ENCODE data around the gene FNBP1.

Gene FNBP1

DNA sequence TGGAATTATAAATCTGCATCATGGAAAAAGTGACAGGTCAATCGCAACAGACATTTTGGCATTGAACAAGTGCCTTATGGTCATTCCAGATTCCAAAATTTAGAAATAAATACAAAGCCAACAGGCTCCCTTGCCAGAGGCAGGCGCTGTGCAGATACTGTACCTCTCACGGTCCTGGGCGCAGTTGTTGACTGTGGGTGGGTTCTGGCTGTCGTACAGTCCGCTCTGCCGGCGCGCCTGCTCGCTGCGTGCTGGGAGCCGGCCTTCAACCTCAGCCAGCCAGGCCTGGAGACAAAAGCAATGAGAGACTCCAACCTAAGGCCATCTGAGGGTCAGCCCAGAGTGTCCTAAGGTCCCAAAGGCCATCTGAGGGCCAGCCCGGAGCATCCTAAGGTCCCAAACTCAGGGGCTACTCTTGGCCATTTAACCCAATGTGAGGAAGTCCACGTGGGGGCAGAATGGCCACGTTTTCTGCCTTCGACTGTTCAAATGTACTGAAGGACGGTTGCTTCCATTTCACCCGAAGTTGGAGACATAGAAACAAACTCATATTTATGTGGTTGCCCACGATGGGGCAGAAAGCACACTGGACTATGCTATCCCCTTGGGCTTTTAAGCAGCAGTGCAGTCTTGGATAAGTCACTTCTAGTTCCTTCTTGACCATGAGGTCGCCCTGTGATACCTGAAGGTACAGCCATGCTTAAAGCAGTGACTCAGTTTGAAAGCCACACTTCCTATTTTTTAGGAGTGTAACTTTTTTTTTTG is 142.5 kb downstream of the FNBP1 start:
- DNase-seq (ENCODE audit: low spot score): no peak
- Histone ChIP-seq H2AK5ac (ENCODE audit: low read depth, low read length) (no peak overlapping the region), H3K14ac (ENCODE audit: low read length) (no peak overlapping the region), H3K18ac (ENCODE audit: low read length) (peak overlapping the region; percentile 53), H3K4ac (ENCODE audit: low read length) (no peak overlapping the region), H2BK120ac (ENCODE audit: low read depth, low read length) (no peak overlapping the region), H4K91ac (ENCODE audit: low read depth, low read length, poor library complexity) (no peak overlapping the region), H3K27me3 (ENCODE audit: control insufficient read depth in 3 of 3, insufficient read depth in 3 of 3, low read depth in 1 of 3, low read length in 3 of 3) (no peaks in the 10 kb centered on the region), H2BK15ac (ENCODE audit: low read length) (no peak overlapping the region), H3K9me3 (replicated peaks in 1 of 2; ENCODE audit: control insufficient read depth in 2 of 2, insufficient read depth in 1 of 2, low read depth in 1 of 2, low read length in 2 of 2) (no peaks in the 10 kb centered on the region), H2AFZ (ENCODE audit: low read length) (no peak overlapping the region), H2BK12ac (ENCODE audit: low read length) (no peak overlapping the region), H4K8ac (ENCODE audit: low read depth, low read length) (no peak overlapping the region), H3K9ac (ENCODE audit: low read depth, low read length, poor library complexity) (no peak overlapping the region), H2BK5ac (ENCODE audit: low read length) (no peak overlapping the region), H3K36me3 (replicated peaks in 1 of 2; ENCODE audit: control insufficient read depth in 2 of 2, insufficient read depth in 2 of 2, low read length in 2 of 2) (peaks cover 28 to 78% of the 10 kb centered on the region in 2 donors), H3K27ac (replicated peaks; ENCODE audit: low read length) (no peak overlapping the region), H3K4me2 (ENCODE audit: insufficient read depth, low read length, poor library complexity, severe bottlenecking) (no peak overlapping the region), H3K23ac (ENCODE audit: low read depth, low read length, poor library complexity) (no peak overlapping the region), H3K79me1 (ENCODE audit: low read depth, low read length) (no peaks in the 10 kb centered on the region), H3K4me3 (ENCODE audit: low read length in 2 of 2) (peak overlapping the region in 1 of 2 donors; percentile 20), H3K4me1 (ENCODE audit: control insufficient read depth in 2 of 2, insufficient read depth in 1 of 2, low read depth in 1 of 2, low read length in 2 of 2) (no peaks in the 10 kb centered on the region)
- WGBS, 2 donors (ENCODE audit: extremely low coverage in 2 of 2, insufficient read length in 2 of 2, insufficient replicate concordance in 1 of 2): no CpG with 5 or more reads among the region's 20 CpGs

DNA sequence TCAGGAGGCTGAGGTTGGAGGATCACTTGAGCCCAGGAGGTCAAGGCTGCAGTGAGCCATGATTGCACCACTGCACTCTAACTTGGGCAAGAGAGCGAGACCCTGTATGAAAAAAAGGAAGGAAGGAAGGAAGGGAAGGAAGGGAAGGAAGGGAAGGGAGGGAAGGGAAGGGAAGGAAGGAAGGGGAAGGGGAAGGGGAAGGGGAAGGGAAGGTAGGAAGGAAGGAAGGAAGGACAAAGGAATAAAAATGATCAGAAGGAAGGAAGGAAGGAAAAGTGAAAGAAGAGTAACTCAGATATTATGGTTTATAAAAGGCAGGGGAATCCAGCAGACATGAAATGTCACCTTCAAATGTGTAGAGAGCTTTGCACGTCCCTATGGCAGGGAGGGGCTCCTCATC is 143.4 kb downstream of the FNBP1 start:
- no peak overlapping the region for H2BK120ac ChIP-seq (ENCODE audit: low read depth, low read length)
- H3K27ac ChIP-seq (replicated peaks; ENCODE audit: low read length): no peak overlapping the region
- peaks cover 30 to 79% of the 10 kb centered on the region in 2 donors for H3K36me3 ChIP-seq (replicated peaks in 1 of 2; ENCODE audit: control insufficient read depth in 2 of 2, insufficient read depth in 2 of 2, low read length in 2 of 2)
- H4K8ac ChIP-seq (ENCODE audit: low read depth, low read length): no peak overlapping the region
- H3K4me2 ChIP-seq (ENCODE audit: insufficient read depth, low read length, poor library complexity, severe bottlenecking): no peak overlapping the region
- no peak for DNase-seq (ENCODE audit: low spot score)
- no peaks in the 10 kb centered on the region for H3K27me3 ChIP-seq (ENCODE audit: control insufficient read depth in 3 of 3, insufficient read depth in 3 of 3, low read depth in 1 of 3, low read length in 3 of 3)
- no peak overlapping the region for H4K91ac ChIP-seq (ENCODE audit: low read depth, low read length, poor library complexity)
- H2AFZ ChIP-seq (ENCODE audit: low read length): no peak overlapping the region
- H3K9me3 ChIP-seq (replicated peaks in 1 of 2; ENCODE audit: control insufficient read depth in 2 of 2, insufficient read depth in 1 of 2, low read depth in 1 of 2, low read length in 2 of 2): no peaks in the 10 kb centered on the region
- no peak overlapping the region for H3K23ac ChIP-seq (ENCODE audit: low read depth, low read length, poor library complexity)
- no CpG with 5 or more reads among the region's 2 CpGs for WGBS, 2 donors (ENCODE audit: extremely low coverage in 2 of 2, insufficient read length in 2 of 2, insufficient replicate concordance in 1 of 2)
- H3K14ac ChIP-seq (ENCODE audit: low read length): no peak overlapping the region
- H2BK15ac ChIP-seq (ENCODE audit: low read length): no peak overlapping the region
- no peak overlapping the region for H3K9ac ChIP-seq (ENCODE audit: low read depth, low read length, poor library complexity)
- no peak overlapping the region for H2BK5ac ChIP-seq (ENCODE audit: low read length)
- H2BK12ac ChIP-seq (ENCODE audit: low read length): no peak overlapping the region
- H3K4me1 ChIP-seq (ENCODE audit: control insufficient read depth in 2 of 2, insufficient read depth in 1 of 2, low read depth in 1 of 2, low read length in 2 of 2): no peaks in the 10 kb centered on the region
- H3K79me1 ChIP-seq (ENCODE audit: low read depth, low read length): no peaks in the 10 kb centered on the region
- H3K18ac ChIP-seq (ENCODE audit: low read length): no peak overlapping the region
- H3K4ac ChIP-seq (ENCODE audit: low read length): no peak overlapping the region
- no peak overlapping the region for H2AK5ac ChIP-seq (ENCODE audit: low read depth, low read length)
- H3K4me3 ChIP-seq (ENCODE audit: low read length in 2 of 2): no peak overlapping the region

DNA sequence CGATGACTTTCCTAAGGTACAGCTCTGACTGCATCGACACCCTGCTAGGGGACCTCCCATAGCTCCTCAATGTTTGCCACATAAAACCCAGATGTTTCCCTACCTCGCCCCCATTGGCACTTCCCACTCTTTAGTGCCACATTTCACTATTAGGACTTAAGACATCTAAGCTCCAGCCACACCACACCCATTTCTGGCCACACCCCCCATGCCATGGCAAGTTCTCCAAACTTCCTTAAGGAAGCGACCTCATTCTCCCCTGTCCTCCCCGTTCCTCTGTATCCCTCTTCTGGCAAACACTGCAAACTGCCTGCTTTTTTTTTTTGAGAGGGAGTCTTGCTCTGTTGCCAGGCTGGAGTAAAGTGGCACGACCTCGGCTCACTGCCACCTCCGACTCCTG is 144.8 kb downstream of the FNBP1 start:
- WGBS, 2 donors (ENCODE audit: extremely low coverage in 2 of 2, insufficient read length in 2 of 2, insufficient replicate concordance in 1 of 2): no CpG with 5 or more reads among the region's 8 CpGs
- no peak overlapping the region for H4K8ac ChIP-seq (ENCODE audit: low read depth, low read length)
- no peak overlapping the region for H2BK5ac ChIP-seq (ENCODE audit: low read length)

DNA sequence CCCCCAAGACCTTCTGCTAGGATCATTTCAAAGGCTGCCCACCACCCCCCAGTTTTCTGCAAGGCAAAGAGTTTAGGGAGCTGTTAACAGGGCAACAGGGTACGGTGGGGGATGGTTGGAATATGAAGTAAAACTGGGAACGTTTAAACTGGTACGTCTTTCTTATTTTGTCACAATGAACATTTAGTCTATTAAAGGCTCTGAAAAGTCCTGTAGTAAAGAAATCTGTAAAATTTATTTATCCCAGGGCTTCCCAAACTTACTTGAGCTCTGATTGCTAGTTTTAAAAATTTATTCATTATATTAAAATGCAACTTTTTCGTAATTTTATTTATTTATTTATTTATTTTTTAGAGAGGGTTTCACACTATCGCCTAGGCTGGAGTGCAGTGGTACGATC is 145.7 kb downstream of the FNBP1 start:
- no peak overlapping the region for H2BK15ac ChIP-seq (ENCODE audit: low read length)
- no peak overlapping the region for H2BK120ac ChIP-seq (ENCODE audit: low read depth, low read length)
- no peaks in the 10 kb centered on the region for H3K9me3 ChIP-seq (replicated peaks in 1 of 2; ENCODE audit: control insufficient read depth in 2 of 2, insufficient read depth in 1 of 2, low read depth in 1 of 2, low read length in 2 of 2)
- H3K9ac ChIP-seq (ENCODE audit: low read depth, low read length, poor library complexity): no peak overlapping the region
- H3K27ac ChIP-seq (replicated peaks; ENCODE audit: low read length): no peak overlapping the region
- no peak overlapping the region for H2BK12ac ChIP-seq (ENCODE audit: low read length)
- no peaks in the 10 kb centered on the region for H3K4me1 ChIP-seq (ENCODE audit: control insufficient read depth in 2 of 2, insufficient read depth in 1 of 2, low read depth in 1 of 2, low read length in 2 of 2)
- H3K27me3 ChIP-seq (ENCODE audit: control insufficient read depth in 3 of 3, insufficient read depth in 3 of 3, low read depth in 1 of 3, low read length in 3 of 3): no peaks in the 10 kb centered on the region
- H4K8ac ChIP-seq (ENCODE audit: low read depth, low read length): no peak overlapping the region
- no peak overlapping the region for H2AFZ ChIP-seq (ENCODE audit: low read length)
- no CpG with 5 or more reads among the region's 6 CpGs for WGBS, 2 donors (ENCODE audit: extremely low coverage in 2 of 2, insufficient read length in 2 of 2, insufficient replicate concordance in 1 of 2)
- H2AK5ac ChIP-seq (ENCODE audit: low read depth, low read length): no peak overlapping the region
- H3K23ac ChIP-seq (ENCODE audit: low read depth, low read length, poor library complexity): no peak overlapping the region
- DNase-seq (ENCODE audit: low spot score): no peak
- no peak overlapping the region for H4K91ac ChIP-seq (ENCODE audit: low read depth, low read length, poor library complexity)
- no peak overlapping the region for H3K4me3 ChIP-seq (ENCODE audit: low read length in 2 of 2)
- H3K18ac ChIP-seq (ENCODE audit: low read length): no peak overlapping the region
- H3K14ac ChIP-seq (ENCODE audit: low read length): no peak overlapping the region
- peaks cover 30 to 69% of the 10 kb centered on the region in 2 donors for H3K36me3 ChIP-seq (replicated peaks in 1 of 2; ENCODE audit: control insufficient read depth in 2 of 2, insufficient read depth in 2 of 2, low read length in 2 of 2)
- H2BK5ac ChIP-seq (ENCODE audit: low read length): no peak overlapping the region
- no peak overlapping the region for H3K4me2 ChIP-seq (ENCODE audit: insufficient read depth, low read length, poor library complexity, severe bottlenecking)
- H3K79me1 ChIP-seq (ENCODE audit: low read depth, low read length): no peaks in the 10 kb centered on the region
- H3K4ac ChIP-seq (ENCODE audit: low read length): no peak overlapping the region

More for the DNA sequence above, 144.8 kb downstream of the FNBP1 start:
- no peak overlapping the region for H3K14ac ChIP-seq (ENCODE audit: low read length)
- no peaks in the 10 kb centered on the region for H3K4me1 ChIP-seq (ENCODE audit: control insufficient read depth in 2 of 2, insufficient read depth in 1 of 2, low read depth in 1 of 2, low read length in 2 of 2)
- H3K9ac ChIP-seq (ENCODE audit: low read depth, low read length, poor library complexity): no peak overlapping the region
- H3K9me3 ChIP-seq (replicated peaks in 1 of 2; ENCODE audit: control insufficient read depth in 2 of 2, insufficient read depth in 1 of 2, low read depth in 1 of 2, low read length in 2 of 2): no peaks in the 10 kb centered on the region
- DNase-seq (ENCODE audit: low spot score): no peak
- H4K91ac ChIP-seq (ENCODE audit: low read depth, low read length, poor library complexity): no peak overlapping the region
- H3K27ac ChIP-seq (replicated peaks; ENCODE audit: low read length): no peak overlapping the region
- no peak overlapping the region for H3K4me2 ChIP-seq (ENCODE audit: insufficient read depth, low read length, poor library complexity, severe bottlenecking)
- H3K79me1 ChIP-seq (ENCODE audit: low read depth, low read length): no peaks in the 10 kb centered on the region
- H2AK5ac ChIP-seq (ENCODE audit: low read depth, low read length): no peak overlapping the region
- H3K27me3 ChIP-seq (ENCODE audit: control insufficient read depth in 3 of 3, insufficient read depth in 3 of 3, low read depth in 1 of 3, low read length in 3 of 3): no peaks in the 10 kb centered on the region
- H3K18ac ChIP-seq (ENCODE audit: low read length): no peak overlapping the region
- H3K4ac ChIP-seq (ENCODE audit: low read length): no peak overlapping the region
- H2BK120ac ChIP-seq (ENCODE audit: low read depth, low read length): no peak overlapping the region
- H3K23ac ChIP-seq (ENCODE audit: low read depth, low read length, poor library complexity): no peak overlapping the region
- H3K4me3 ChIP-seq (ENCODE audit: low read length in 2 of 2): no peak overlapping the region
- no peak overlapping the region for H2BK12ac ChIP-seq (ENCODE audit: low read length)
- H2AFZ ChIP-seq (ENCODE audit: low read length): no peak overlapping the region
- H2BK15ac ChIP-seq (ENCODE audit: low read length): no peak overlapping the region
- H3K36me3 ChIP-seq (replicated peaks in 1 of 2; ENCODE audit: control insufficient read depth in 2 of 2, insufficient read depth in 2 of 2, low read length in 2 of 2): peaks cover 32 to 78% of the 10 kb centered on the region in 2 donors
